Measurements from ENCODE around the gene ZFPM1.
A peak's percentile ranks its signal among the peaks of the same experiment; 100 is the strongest.

ZFPM1 gene

DNA sequence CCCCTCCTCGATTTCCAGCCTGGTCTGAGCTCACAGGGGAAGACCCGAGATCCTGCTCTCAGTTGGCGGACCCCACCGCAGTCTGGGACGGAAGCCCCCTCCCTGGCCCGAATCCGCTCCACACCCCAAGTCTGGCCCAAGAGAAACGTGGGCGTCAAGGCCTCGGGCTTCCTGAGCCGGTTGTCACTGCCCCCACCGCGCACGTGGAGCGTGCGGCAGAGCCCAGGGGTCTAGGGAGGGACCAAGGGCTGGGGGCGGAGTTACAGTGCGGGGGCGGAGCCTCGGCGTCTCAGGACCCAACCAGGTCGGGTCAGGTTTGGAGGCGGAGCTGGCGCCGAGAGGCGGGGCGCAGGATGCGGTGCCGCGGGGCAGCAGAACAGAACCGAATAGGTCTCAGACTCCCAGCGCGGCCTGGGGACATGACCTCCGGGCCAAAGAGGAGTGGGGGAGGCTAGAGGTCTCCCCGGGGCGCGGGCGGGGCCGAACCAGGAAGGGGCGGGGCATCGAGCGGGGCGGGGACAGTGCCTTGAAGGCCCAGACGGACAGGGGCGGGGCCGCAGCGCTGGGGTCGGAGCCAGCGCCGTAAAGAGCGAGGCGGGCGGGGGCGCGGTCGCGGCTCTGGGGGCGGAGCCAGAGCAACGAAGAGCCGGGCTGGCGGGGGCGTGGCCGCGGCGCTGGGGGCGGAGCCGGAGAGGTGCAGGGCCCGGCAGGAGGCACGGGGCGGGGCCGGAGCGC is 431 bp upstream of the ZFPM1 start:
- Histone ChIP-seq H4K20me1 (ENCODE audit: insufficient read depth, low read length) (peaks cover 17% of the 10 kb centered on the region), H3K4me1 (ENCODE audit: low read length) (peaks cover 37% of the 10 kb centered on the region), H3K4me3 (ENCODE audit: low read length) (peak overlapping the region; percentile 83), H3K36me3 (replicated peaks; ENCODE audit: low read depth, low read length) (no peaks in the 10 kb centered on the region), H3K9ac (ENCODE audit: low read length) (peak overlapping the region; percentile 59), H3K27ac (ENCODE audit: low read length) (peak overlapping the region; percentile 44), H3K79me2 (ENCODE audit: low read length) (peaks cover 39% of the 10 kb centered on the region), H3K27me3 (ENCODE audit: low read depth, low read length) (peaks cover 8% of the 10 kb centered on the region; the same call in 1 of the 2 replicates), H3K9me3 (ENCODE audit: insufficient read depth, low read length) (no peaks in the 10 kb centered on the region), H2AFZ (ENCODE audit: low read depth, low read length) (peak overlapping the region; percentile 82), H3K4me2 (ENCODE audit: low read length) (peak overlapping the region; percentile 61)
- TF ChIP-seq, protein P1, sequence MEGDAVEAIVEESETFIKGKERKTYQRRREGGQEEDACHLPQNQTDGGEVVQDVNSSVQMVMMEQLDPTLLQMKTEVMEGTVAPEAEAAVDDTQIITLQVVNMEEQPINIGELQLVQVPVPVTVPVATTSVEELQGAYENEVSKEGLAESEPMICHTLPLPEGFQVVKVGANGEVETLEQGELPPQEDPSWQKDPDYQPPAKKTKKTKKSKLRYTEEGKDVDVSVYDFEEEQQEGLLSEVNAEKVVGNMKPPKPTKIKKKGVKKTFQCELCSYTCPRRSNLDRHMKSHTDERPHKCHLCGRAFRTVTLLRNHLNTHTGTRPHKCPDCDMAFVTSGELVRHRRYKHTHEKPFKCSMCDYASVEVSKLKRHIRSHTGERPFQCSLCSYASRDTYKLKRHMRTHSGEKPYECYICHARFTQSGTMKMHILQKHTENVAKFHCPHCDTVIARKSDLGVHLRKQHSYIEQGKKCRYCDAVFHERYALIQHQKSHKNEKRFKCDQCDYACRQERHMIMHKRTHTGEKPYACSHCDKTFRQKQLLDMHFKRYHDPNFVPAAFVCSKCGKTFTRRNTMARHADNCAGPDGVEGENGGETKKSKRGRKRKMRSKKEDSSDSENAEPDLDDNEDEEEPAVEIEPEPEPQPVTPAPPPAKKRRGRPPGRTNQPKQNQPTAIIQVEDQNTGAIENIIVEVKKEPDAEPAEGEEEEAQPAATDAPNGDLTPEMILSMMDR (IDR thresholded peaks at IDR 0.05; ENCODE audit: low read depth, low read length), result no peak
- no peak for TF ChIP-seq EZH2phosphoT487 (IDR thresholded peaks at IDR 0.05; ENCODE audit: low read depth)

DNA sequence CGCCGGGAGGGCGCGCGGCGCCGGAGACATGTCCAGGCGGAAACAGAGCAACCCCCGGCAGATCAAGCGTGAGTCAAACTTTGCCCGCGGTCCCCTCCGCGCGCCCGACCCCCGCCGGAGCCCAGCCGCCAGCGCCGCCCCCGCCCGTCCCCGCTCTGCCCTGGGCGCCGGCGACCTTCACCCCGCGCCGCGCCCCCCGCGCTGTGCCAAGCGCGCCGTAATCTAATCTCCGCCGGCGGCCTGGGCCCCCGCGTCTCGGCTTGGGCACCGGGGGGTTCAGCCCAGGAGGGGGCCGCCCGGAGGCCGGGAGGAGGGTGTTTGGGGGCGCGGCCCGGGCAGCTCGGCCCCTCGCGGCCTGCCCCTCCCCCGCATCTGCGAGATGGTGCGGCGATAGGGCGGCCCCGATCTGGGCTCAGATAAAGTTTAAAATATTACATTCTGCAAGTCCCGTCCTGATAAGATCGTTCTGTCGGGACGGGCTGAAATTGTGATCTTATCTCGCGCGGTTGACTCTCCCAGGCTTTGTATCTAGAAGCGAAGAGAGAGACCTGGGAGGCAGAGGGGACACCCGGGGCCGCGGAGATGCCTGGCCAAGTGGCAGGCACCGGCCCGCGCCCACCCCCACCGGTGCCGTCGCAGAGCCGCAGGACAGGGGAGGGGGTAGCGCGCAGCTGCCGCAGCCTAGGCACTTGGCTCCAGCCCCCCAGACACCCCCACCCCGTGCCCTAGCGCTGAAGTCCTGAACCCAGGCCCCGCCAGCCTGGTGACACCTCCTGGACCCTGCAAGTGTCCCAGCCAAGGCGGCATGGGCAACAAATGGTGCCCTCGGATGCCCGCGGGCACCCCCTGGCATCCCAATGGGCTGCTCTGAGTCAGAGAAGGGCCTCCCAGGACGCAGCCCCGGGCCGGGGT is 787 bp downstream of the ZFPM1 start:
- TF ChIP-seq EZH2phosphoT487 (IDR thresholded peaks at IDR 0.05; ENCODE audit: low read depth), result no peak
- TF ChIP-seq, protein P1 (IDR thresholded peaks at IDR 0.05; ENCODE audit: low read depth, low read length), result no peak
- Histone ChIP-seq H3K4me1 (ENCODE audit: low read length) (peaks cover 33% of the 10 kb centered on the region), H3K27me3 (ENCODE audit: low read depth, low read length) (peaks cover 3% of the 10 kb centered on the region; the same call in 1 of the 2 replicates), H3K9me3 (ENCODE audit: insufficient read depth, low read length) (no peaks in the 10 kb centered on the region), H3K27ac (ENCODE audit: low read length) (peak overlapping the region; percentile 78), H3K79me2 (ENCODE audit: low read length) (peaks cover 51% of the 10 kb centered on the region), H3K9ac (ENCODE audit: low read length) (peak overlapping the region; percentile 88), H3K36me3 (replicated peaks; ENCODE audit: low read depth, low read length) (no peaks in the 10 kb centered on the region), H3K4me2 (ENCODE audit: low read length) (peak overlapping the region; percentile 91), H2AFZ (ENCODE audit: low read depth, low read length) (no peak overlapping the region), H3K4me3 (ENCODE audit: low read length) (peak overlapping the region; percentile 98), H4K20me1 (ENCODE audit: insufficient read depth, low read length) (peaks cover 29% of the 10 kb centered on the region)

DNA sequence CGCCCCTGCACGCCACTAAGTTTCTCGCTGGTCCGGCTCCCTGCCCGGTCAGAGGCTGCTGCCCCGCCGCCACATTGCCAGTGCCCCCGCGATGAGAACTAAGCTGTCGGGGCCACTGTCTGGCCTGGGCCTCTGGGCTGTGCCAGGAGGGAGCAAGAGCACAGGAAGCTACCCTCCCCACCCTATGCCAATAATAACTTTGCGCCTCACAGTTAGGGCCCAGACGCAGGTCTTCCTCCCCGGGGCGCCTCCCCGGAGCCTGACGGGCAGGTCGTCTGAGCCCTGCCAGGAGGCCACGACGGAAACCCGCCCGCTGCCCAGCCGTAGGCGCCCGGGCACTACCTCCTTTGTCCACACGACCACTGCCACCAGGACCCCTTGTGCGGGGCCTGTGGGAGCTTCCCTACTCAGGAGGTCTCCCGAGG is 1.5 kb downstream of the ZFPM1 start:
- H4K20me1 ChIP-seq (ENCODE audit: insufficient read depth, low read length), result peaks cover 35% of the 10 kb centered on the region
- peak overlapping the region; percentile 88 for H3K9ac ChIP-seq (ENCODE audit: low read length)
- no peak overlapping the region for H2AFZ ChIP-seq (ENCODE audit: low read depth, low read length)
- TF ChIP-seq EZH2phosphoT487 (IDR thresholded peaks at IDR 0.05; ENCODE audit: low read depth), result no peak
- TF ChIP-seq, protein P1 (IDR thresholded peaks at IDR 0.05; ENCODE audit: low read depth, low read length), result no peak
- H3K36me3 ChIP-seq (replicated peaks; ENCODE audit: low read depth, low read length), result no peaks in the 10 kb centered on the region
- peak overlapping the region; percentile 91 for H3K4me2 ChIP-seq (ENCODE audit: low read length)
- peak overlapping the region; percentile 98 for H3K4me3 ChIP-seq (ENCODE audit: low read length)
- H3K27ac ChIP-seq (ENCODE audit: low read length), result peak overlapping the region; percentile 78
- H3K27me3 ChIP-seq (ENCODE audit: low read depth, low read length), result peaks cover 3% of the 10 kb centered on the region; the same call in 1 of the 2 replicates
- no peaks in the 10 kb centered on the region for H3K9me3 ChIP-seq (ENCODE audit: insufficient read depth, low read length)
- peaks cover 55% of the 10 kb centered on the region for H3K79me2 ChIP-seq (ENCODE audit: low read length)
- H3K4me1 ChIP-seq (ENCODE audit: low read length), result peaks cover 30% of the 10 kb centered on the region

Data from OCI-LY3 (cell line).